Frontal cortex (tissue), 4 donors: ENCODE measurements around the gene CHKA. TPM values are rescaled to one million over a fixed set of nuclear protein-coding genes. Genes with fewer than 3 reads are reported as not detected.
"Not testable (repeated sequence)": the region's sequence is repeated elsewhere in the genome, so short reads cannot be mapped to it uniquely, and the experiment has no call there.

Experiments used
- DNase-seq, 2 donors: peaks; one replicate each; pipeline ENCODE4 v3.0.0; 2012; ENCODE audit warnings: low spot score in 2 of 2
- FAIRE-seq: peaks from 2 replicates; lab custom pipeline; 2012; peaks lifted over from hg19 to GRCh38; lab: Jason Lieb, UNC
- total RNA-seq: library from RNA; depleted of rRNA; stranded (reverse); fragments of >200 nt; gene quantifications from one replicate; pipeline ENCODE4 v1.2.3, GENCODE V29; 2014
- donor health status: control.
- donor health status: control.
- donor health status: control.

CHKA gene
- total RNA-seq, 1 donor from 2014 or later = 26.1 TPM

DNA sequence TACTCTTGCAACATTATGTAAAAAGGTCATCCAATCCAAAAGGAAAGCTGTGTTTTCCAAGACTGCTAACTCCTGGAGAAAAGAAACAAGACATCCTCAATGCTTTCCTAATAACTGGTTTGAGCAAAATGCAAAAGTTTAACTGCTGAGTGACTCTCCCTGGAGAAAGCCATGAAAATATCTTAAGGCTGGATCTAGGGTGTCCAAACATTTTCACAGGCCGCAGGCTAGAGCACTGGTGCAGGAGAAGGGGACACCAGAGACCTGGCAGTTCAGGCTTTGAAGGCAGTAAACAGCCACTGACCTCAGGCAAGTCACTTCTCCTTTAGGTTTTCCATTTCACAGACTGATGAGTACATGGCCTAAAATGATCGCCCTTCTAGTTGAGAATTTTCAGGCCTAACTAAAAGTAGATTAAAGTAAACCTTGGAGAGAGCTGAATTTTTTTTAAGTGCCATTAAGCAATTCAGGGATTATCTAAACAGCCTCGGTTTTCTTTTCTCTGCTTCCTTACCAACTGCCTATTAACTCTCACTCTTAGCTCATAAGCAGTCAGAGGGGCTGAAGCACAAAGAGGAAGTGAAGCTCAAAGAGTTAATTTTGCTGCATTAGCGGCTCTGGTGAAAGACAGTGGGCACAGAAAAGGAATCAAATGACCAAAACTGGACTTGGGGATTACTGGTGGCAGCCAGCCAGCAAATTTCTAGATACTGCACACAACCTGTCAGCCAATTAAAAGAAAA lies 2.3 kb downstream of the CHKA start:
- DNase-seq = no peak
- no peak for FAIRE-seq

DNA sequence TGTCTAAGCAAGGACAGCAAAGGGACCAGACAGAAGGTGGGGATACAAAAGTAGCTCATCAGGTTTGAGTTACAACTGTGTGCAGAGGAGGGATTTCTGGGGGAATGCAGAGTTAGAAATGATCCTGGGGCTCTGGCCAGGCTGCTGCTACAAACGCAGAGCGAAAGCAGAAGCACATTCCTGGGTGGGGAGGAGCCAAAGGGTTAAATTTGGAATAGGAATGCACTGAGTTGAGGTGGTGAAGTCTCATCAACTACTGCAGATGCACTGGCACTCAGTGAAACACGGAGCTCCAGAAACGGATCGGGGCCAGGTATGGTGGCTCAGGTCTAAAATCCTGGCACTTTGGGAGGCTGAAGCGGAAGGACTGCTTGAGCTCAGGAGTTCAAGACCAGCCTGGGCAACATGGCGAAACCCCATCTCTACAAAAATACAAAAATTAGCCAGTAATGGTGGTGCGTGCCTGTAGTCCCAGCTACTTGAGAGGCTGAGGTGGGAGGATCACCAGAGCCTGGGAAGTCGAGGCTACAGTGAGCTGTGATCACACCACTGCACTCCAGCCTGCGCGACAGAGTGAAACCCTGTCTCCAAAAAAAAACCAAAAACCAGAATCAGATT lies 3.2 kb downstream of the CHKA start:
- FAIRE-seq (no peak), DNase-seq (no peak)

DNA sequence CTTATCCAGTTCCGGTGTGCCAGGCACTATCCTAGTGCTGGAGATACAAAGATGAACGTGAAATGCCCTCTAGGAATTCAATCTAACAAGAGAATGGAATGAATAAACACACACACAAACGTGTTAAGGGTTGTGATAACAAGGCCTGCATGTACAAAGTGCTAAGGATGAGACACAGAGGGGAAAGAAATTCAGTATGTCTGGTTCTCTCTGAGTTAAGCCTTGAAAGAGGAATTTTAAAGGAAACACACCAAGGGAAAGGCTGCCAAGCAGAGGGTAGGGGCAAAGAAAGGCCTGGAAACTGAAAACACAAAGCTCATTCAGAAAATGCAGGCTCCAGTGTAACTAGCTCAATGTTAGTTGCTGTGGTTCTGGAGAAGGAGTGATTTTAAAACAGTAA lies 4.2 kb downstream of the CHKA start:
- no peak for FAIRE-seq
- no peak for DNase-seq

DNA sequence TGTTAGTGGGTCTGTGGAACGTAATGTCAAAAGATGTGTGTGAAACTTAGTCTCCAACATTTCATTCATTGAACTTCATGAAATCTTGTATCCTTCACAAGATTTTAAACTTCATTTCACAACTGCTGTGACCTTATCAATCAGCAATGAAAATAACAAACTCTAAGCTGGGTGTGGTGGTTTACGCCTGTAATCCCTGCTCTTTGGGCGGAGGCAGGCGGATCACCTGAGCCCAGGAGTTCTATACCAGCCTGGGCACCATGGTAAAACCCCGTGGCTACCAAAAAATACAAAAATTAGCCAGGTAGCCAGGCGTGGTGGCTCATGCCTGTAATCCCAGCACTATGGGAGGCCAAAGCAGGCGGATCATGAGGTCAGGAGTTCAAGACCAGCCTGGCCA lies 5.1 kb downstream of the CHKA start:
- DNase-seq (no peak), FAIRE-seq (no peak)

DNA sequence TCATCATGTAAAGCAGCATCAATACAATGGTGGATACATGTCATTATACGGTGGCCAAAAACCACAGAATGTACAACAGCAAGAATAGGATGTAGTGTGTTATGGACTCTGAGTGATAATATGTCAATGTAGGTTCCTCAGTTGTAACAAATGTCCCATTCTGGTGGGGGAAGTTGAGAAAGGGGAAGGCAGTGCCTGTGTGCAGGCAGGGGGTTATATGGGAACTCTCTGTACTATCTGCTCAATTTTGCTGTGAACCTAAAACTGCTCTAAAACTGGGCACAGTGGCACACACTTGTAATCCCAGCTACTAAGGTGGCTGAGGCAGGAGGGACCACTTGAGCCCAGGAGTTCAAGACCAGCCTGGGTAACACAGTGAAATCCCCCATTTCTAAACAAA lies 5.9 kb downstream of the CHKA start:
- FAIRE-seq (no peak), DNase-seq (no peak)

DNA sequence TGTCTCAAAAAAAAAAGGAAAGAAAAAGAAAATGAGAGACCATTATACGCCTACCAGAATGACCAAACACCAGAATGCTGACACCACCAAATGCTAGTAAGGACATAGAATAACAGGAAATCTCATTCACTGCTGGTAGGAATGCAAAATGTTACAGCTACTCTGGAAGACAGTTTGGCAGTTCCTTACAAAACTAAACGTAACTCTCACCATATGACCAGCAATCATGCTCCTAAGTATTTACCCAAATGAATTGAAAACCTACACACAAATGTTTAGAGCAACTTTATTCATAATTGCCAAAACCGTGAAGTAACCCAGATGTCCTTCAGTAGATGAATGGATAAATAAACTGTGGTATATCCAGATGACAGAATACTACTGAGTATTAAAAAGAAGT lies 7.2 kb downstream of the CHKA start:
- FAIRE-seq (no peak), DNase-seq (no peak)

DNA sequence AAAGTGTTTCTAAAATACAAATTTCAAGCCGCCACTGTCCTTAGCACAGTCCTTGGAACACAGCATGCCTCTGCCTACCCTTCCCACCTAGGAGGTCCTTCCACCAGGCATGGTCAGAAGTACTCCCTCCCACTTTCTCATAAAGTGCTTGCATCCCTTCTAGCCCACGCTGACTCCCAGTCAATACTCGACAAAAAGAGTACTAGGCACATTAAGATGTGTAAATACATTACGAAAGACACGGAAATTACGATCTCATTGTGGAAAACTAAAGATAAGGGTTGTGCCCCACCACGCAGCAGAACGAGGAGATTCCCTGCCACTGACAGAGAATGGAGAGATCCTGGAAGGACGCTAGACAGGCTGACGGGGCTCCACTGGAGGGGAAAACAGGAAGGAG lies 13.5 kb downstream of the CHKA start:
- FAIRE-seq (no peak), DNase-seq (no peak)

DNA sequence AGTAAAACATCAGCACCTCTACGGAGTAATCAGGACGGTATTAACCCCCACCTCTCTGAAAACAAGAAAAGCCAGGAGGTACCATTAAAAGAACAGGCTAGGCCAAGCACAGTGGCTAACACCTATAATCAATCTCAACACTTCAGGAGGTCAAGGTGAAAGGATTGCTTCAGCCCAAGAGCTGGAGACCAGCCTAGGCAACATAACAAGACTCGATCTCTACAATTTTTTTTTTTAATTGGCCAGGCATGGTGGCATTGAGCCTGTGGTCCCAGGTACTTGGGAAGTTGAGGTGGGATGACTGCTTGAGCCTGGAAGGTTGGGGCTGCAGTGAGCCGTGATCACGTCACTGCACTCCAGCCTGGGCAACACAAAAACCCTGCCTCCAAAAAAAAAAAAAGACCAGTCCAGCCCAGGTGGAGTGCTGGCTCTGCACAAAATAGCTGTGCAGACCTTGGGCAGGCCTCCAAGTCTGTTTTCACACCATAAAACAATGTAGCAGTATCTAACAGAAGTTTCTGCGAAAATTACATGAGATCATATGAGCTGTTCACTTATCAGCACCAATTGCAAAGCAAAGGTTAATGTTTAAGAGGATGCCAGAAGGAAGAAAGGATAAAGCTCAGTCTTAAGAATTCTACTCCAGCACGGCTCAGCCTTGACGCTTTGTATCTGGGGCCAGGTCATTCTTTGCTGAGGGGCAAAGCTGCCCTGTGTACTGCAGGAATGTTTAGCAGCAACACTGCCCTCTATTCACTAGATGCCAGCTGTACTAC lies 14.8 kb downstream of the CHKA start:
- no peak for FAIRE-seq
- DNase-seq = no peak

DNA sequence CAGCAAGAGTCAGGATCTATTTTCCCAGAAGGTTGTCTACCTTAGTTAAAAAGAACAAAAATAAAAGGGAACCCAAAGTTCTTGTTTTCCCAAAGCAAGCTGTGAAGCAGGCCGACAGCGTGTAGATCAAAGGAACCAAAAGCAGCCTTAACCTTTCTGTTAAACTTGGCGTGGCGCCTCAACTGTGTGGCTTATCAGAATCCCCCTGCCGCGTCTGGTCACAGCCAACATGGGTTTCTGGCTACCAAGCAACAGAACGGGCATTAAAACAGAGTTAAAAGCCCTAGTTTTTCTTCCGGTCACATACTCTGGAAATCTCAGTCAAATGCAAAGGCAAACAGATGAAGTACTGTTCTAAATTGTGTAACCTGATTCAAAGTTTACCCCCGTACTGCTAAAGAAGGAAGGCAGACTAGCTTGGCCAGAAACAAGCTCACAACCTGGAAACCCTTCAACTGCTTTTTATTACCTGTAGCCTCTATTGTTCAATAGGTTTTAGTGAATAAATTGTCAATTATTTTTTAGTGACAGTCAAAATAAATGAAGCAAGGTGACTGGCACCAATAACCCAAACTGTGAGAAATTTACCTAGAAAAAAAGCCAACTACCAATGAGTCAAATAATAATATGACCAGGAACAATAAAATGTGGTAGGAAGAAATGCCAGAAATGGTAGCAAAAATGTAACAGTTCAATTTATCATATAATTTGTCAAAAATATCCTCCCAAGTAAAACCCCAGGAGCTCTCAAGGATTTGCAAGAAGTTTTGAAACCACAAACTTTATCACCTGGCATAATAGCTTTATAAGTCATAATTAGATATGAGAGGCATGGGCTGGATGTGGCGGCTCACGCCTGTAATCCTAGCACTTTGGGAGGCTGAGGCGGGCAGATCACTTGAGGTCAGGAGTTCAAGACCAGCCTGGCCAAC lies 21.4 kb downstream of the CHKA start:
- FAIRE-seq (no peak), DNase-seq (no peak)

DNA sequence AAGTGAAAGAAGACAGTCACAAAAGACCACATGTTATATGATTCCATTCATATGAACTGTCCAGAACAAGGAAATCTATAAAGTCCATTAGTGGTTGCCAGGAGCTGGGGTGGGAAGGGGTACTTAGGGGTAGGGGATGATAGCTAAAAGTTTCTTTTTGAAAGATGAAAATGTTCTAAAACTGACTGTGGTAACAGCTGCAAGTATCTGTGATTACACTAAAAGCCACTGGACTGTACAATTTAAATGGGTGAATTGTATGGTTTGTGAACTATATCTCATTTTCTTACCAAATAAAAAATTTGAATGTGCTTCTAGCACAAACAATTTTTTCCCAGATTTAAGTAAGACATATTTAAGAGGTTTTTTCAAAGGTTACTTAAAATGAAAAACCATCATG lies 22.1 kb downstream of the CHKA start:
- DNase-seq (no peak), FAIRE-seq (no peak)

DNA sequence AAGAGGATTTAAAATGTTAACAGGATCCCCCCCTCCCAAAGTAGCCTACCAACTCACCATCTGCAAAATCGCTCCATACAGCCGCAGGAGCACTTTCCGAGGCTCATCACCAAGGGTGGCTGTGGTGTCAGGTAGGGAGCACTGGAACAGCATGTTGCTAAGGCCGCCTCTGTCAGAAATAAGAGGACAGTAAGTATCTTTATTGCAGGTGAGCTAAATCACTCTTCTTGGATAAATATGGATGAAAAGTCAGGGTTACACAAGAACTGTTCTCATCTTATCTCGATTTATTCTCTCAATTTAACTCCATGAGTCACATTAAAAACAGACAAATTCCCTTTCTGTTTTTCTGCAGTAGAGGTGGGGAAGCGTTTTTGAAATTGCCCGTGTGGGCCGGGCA lies 24.2 kb downstream of the CHKA start:
- DNase-seq = no peak
- no peak for FAIRE-seq

DNA sequence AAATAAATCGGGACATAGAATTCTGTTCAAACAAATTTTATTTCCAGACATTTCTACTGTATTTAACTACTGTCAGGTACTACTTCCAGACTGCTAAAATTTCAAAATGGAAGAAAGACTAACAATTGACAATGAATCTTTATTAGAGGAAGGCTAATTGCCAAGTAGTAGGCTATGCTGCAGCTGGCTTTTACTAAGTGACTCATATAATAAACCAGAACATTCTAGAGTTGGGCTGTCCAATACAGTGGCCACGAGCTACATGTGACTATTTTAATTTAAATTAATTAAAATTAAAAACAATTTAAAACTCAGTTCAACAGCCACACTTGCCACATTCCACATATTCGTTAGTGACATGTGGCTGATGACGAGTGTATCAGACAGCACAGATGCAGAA lies 27.6 kb downstream of the CHKA start:
- FAIRE-seq = peak; percentile 77
- DNase-seq = no peak

DNA sequence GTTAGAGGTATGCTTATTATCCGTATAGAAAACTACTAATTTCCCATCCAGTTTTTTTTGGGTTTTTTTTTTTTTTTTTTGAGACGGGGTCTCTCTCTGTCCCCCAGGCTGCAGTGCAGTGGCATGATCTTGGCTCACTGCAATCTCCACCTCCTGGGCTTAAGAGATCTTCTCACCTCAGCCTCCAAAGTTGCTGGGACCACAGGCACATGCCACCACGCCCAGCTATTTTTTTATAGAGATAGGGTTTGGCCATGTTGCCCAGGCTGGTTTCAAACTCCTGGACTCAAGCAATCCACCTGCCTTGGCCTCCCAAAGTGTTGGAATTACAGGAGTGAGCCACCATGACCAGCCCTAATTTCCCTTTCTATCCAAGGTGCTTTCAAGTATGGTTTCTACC lies 28.2 kb downstream of the CHKA start:
- DNase-seq, FAIRE-seq: not testable (repeated sequence)

DNA sequence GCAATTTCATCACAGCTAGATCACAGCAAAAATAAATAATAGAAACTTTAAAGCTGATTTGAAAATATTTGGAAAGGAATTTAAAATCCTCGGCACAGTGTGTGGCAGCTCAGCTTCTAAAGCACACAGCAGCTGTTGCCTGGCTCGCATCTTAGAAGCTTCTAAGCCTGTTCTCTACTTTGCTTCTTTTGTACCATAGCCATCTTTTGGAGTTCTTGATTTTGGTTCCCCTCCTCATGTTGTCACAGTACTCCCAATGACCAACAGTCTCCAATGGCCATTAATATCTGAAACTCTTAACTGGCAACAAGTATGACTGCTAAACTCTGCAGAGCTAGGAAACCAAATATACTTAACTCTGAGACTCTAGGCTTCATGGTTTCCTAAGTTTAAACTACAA lies 28.8 kb downstream of the CHKA start:
- no peak for DNase-seq
- FAIRE-seq = no peak

DNA sequence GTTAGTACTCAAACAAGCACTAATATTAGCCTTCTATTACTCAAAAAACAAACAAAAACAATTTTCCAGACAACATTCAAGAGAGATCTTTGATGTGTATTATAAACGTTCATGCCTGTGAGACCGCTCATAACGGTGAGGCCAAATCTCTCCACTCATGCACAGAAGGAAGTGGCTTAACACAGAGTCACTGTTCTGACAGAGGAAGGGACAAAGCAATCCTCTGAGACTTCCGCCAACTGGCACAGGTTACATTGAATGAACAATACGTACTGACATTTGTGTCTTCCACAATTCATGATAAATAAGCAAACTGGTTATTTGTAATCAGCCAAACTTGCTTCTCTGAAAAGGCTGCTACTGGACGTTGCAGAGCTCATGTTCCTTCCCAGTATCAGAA lies 30.5 kb downstream of the CHKA start:
- no peak for FAIRE-seq
- peak; percentile 14 to 35 for DNase-seq

DNA sequence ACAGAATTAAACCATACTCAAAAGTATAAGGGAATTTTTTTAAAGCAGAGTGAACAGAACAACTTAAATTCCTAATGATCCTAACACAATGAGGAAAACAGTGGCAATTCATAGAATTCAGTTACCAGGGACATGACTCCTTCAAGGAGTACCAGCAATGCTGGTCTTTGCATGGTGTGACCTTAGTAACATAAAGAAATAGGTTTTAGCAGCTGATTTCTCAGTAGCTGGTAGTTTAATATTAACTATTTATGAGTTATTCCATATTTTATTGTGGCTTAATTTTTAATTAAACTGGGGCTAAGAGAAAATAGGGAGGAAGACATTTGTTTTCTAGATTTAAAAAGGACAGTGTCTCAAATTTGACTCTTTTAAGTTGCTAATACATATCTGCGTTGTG lies 30.9 kb downstream of the CHKA start:
- no peak for DNase-seq
- no peak for FAIRE-seq

DNA sequence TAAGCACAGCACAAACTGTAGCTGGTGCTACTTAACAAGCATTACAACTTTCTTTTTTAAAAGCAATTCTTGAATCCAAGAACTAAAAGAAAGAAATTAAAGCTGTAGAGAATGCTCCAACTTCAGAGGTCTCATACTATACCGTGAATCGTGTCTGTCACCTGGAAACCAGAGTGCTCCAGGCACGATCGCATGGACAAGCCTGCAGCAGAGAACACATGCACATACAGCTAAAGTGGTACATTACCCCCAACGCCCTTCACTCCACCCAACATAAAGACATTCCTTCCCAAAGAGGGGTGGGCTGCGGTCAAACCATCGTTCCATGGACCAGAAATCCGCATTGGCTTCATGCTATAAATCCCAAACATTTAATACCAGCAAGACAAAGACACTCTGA lies 31.5 kb downstream of the CHKA start:
- FAIRE-seq (no peak), DNase-seq (no peak)

DNA sequence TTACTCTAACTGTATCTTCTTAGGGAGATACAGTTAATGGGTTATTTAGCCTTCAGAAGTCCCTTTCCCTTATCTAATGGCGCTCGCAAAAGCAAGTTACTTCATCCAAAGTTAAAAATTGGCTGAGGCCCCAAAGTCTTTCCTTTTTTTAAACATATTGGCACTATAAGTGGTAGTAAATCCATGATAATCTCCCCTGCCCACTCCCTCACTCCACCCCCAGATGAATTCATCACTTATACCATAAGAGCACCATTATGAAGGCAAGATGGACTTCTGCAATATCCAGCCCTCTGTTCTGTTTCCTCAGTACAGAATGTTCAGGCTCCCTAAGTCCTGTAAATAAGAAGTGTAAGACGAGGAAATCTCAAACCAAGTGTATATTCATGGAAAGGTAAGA lies 37.7 kb downstream of the CHKA start:
- DNase-seq (no peak), FAIRE-seq (no peak)

DNA sequence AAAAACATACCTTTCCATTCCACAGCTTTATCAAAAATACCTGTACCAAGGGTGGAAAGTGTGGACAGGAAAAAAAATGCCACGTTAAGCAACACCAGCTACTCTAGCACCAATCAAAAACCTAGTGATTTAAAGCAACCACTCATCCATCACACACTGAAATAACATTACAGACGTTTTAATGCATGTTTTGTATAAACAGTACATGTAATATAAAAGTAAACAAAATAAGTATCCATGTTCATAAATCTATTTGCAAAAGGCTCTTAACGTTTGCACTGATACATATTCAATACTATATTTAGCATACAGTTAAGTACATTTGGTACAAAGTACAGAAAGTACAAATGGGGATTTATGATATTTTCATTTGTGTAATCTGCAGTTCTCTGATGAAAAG lies 38.7 kb downstream of the CHKA start:
- DNase-seq (no peak), FAIRE-seq (no peak)

DNA sequence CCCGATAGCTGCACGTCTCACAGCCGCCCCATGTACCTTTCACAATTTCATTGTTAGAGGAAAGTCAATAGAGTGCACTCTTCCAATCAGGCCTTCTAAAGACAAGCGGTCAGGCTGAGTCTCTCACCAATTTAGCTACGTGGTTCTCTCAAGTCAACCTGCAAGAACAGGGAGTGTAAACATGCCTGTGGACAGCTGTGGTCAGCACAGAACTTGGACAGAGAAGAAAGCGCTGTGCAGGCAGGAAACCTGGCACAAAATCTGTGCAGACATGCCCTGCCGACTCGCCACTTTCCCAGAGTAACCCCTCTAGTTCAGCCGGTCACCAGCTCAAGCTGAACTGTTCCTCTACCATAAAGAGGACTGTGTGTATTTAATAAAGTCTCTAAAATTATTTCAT lies 39.5 kb downstream of the CHKA start:
- DNase-seq = no peak
- FAIRE-seq = no peak
